HCT116 (cell line): ENCODE measurements around the gene CCL16. TPM values are rescaled to one million over a fixed set of nuclear protein-coding genes. Genes with fewer than 3 reads are reported as not detected.

Experiments
- ATAC-seq: fragments of 200-7000 bp; cut with Tn5 transposase; 2 replicates; pipeline ENCODE4 v1.9.1; 2020; ENCODE audit warnings: mild to moderate bottlenecking, moderate library complexity
- BruUV-seq: library from RNA; stranded (reverse); fragments of 400-500 nt; replicated peaks from 2 replicates; lab custom pipeline; 2021; lab: Mats Ljungman, UMichigan
- CTCF ChIA-PET: fragments of 300-600 bp; sonication (Branson Sonifier 250); formaldehyde crosslinking; loops from one replicate; lab custom pipeline; 2021; ENCODE audit warnings: antibody characterized with exemption; lab: Charles Lee
- POLR2A ChIA-PET: fragments of 300-600, 350-600 bp; sonication (Branson Sonifier 250); formaldehyde crosslinking; loops from one replicate; lab custom pipeline; 2021; ENCODE audit warnings: antibody characterized with exemption; lab: Charles Lee
- RAD21 ChIA-PET, 2 experiments: fragments of 300-600 bp; sonication (Branson Sonifier 250); formaldehyde crosslinking; loops; one replicate each; lab custom pipeline; 2023; ENCODE audit warnings: low total read pairs in 2 of 2; ENCODE audit not compliant: uncharacterized antibody in 2 of 2, unreplicated experiment in 2 of 2, low non-redundant PET in 1 of 2; lab: Charles Lee
- DNase-seq: peaks from one replicate; pipeline ENCODE4 v3.0.0-alpha.2; 2010; ENCODE audit warnings: low read depth, low spot score
- H2AFZ ChIP-seq: fragments of 200-600 bp; shearing (Covaris generic), sonication (generic); 2 replicates; pipeline ENCODE4 v1.6.1; 2017; ENCODE audit warnings: low read depth, mixed run types, mixed read lengths, antibody characterized with exemption, low read length; ENCODE audit not compliant: poor library complexity, severe bottlenecking
- H3K27ac ChIP-seq: 2 replicates; pipeline ENCODE4 v1.5.1; 2012; ENCODE audit warnings: low read depth, low read length
- H3K27me3 ChIP-seq: fragments of 200-600 bp; sonication (generic); 2 replicates; pipeline ENCODE4 v1.6.1; 2016; ENCODE audit warnings: mixed run types, low read length, mixed read lengths; ENCODE audit not compliant: insufficient read depth
- H3K36me3 ChIP-seq, 2 experiments: fragments of 200-500 bp in 1 of 2; fragments of 200-600 bp in 1 of 2; sonication (Bioruptor generic) in 1 of 2; sonication (generic) in 1 of 2; 2 replicates each; pipeline versions ENCODE4 v1.5.1 to v1.6.1; 2014 to 2016; ENCODE audit warnings: low read length in 2 of 2, inconsistent platforms in 1 of 2, mixed read lengths in 1 of 2, mixed run types in 1 of 2; ENCODE audit not compliant: insufficient read depth in 2 of 2, control insufficient read depth in 1 of 2
- H3K4me1 ChIP-seq, 2 experiments: fragments of 200-600 bp in 1 of 2; sonication (generic) in 1 of 2; 2 replicates each; pipeline versions ENCODE4 v1.5.1 to v1.6.1; 2012 to 2017; ENCODE audit warnings: low read length in 2 of 2, inconsistent platforms in 1 of 2, mild to moderate bottlenecking in 1 of 2, mixed read lengths in 1 of 2, mixed run types in 1 of 2, moderate library complexity in 1 of 2; ENCODE audit not compliant: insufficient read depth in 2 of 2, control insufficient read depth in 1 of 2
- H3K4me2 ChIP-seq: fragments of 200-600 bp; sonication (generic); 2 replicates; pipeline ENCODE4 v1.6.1; 2017; ENCODE audit warnings: mixed run types, low read length, mixed read lengths
- H3K4me3 ChIP-seq, 2 experiments: fragments of 200-600 bp in 1 of 2; sonication (generic) in 1 of 2; replicated peaks in 1 of 2; 2 replicates each; pipeline ENCODE4 v1.5.1; 2011 to 2016; ENCODE audit warnings: low read length in 2 of 2, control low read depth in 1 of 2, low read depth in 1 of 2, mild to moderate bottlenecking in 1 of 2, mixed read lengths in 1 of 2, mixed run types in 1 of 2
- H3K79me2 ChIP-seq: fragments of 200-600 bp; sonication (generic); 2 replicates; pipeline ENCODE4 v1.6.1; 2017; ENCODE audit warnings: mild to moderate bottlenecking, mixed run types, low read length, moderate library complexity, mixed read lengths; ENCODE audit not compliant: insufficient read depth
- H3K9ac ChIP-seq: fragments of 200-600 bp; sonication (generic); 2 replicates; pipeline ENCODE4 v1.6.1; 2016; ENCODE audit warnings: low read length, mixed read lengths
- H3K9me2 ChIP-seq: fragments of 200-600 bp; sonication (generic), shearing (Covaris generic); 2 replicates; pipeline ENCODE4 v1.6.1; 2017; ENCODE audit warnings: mixed run types, mild to moderate bottlenecking, moderate library complexity; ENCODE audit not compliant: insufficient read depth
- H3K9me3 ChIP-seq, 2 experiments: fragments of 200-500 bp in 1 of 2; fragments of 200-600 bp in 1 of 2; sonication (Bioruptor generic) in 1 of 2; sonication (generic) in 1 of 2; 2 replicates each; pipeline ENCODE4 v1.6.1; 2014 to 2017; ENCODE audit warnings: low read length in 2 of 2, mixed read lengths in 2 of 2, inconsistent platforms in 1 of 2, low read depth in 1 of 2, mild to moderate bottlenecking in 1 of 2, mixed run types in 1 of 2, moderate library complexity in 1 of 2; ENCODE audit not compliant: control insufficient read depth in 1 of 2, insufficient read depth in 1 of 2
- H4K20me1 ChIP-seq: fragments of 200-600 bp; sonication (generic), shearing (Covaris generic); 2 replicates; pipeline ENCODE4 v1.6.1; 2017; ENCODE audit warnings: mixed run types, mild to moderate bottlenecking, moderate library complexity; ENCODE audit not compliant: insufficient read depth
- ATF3 ChIP-seq: IDR thresholded peaks from 2 replicates; pipeline ENCODE4 v1.6.1; 2012
- CEBPB ChIP-seq: IDR thresholded peaks from 2 replicates; pipeline ENCODE4 v1.6.1; 2012; ENCODE audit warnings: low read depth
- CTCF ChIP-seq, 3 experiments: fragments of 200-600 bp in 1 of 3; sonication (generic) in 1 of 3; IDR thresholded peaks in 2 of 3; conservative IDR thresholded peaks in 1 of 3; 2 replicates each; pipeline ENCODE4 v1.5.1; 2012 to 2017; ENCODE audit warnings: low read depth in 2 of 3, low read length in 2 of 3, antibody characterized with exemption in 1 of 3, borderline replicate concordance in 1 of 3, control low read depth in 1 of 3, mild to moderate bottlenecking in 1 of 3, mixed read lengths in 1 of 3, mixed run types in 1 of 3, moderate library complexity in 1 of 3; ENCODE audit not compliant: insufficient read depth in 1 of 3
- ELF1 ChIP-seq: IDR thresholded peaks from 2 replicates; pipeline ENCODE4 v1.6.1; 2012; ENCODE audit warnings: low read depth, borderline replicate concordance
- EZH2 ChIP-seq: fragments of 200-600 bp; sonication (generic); IDR thresholded peaks from 2 replicates; pipeline ENCODE4 v1.6.1; 2017; ENCODE audit warnings: antibody characterized with exemption, mixed run types
- EZH2phosphoT487 ChIP-seq: fragments of 200-600 bp; IDR thresholded peaks from 2 replicates; pipeline ENCODE4 v1.6.1; 2018; ENCODE audit warnings: antibody characterized with exemption, borderline replicate concordance
- JUND ChIP-seq: IDR thresholded peaks from 2 replicates; pipeline ENCODE4 v1.6.1; 2012
- POLR2AphosphoS5 ChIP-seq: IDR thresholded peaks from 2 replicates; pipeline ENCODE4 v1.6.1; 2011; ENCODE audit warnings: mild to moderate bottlenecking, low read depth, low read length, moderate library complexity
- RAD21 ChIP-seq: IDR thresholded peaks from 2 replicates; pipeline ENCODE4 v1.6.1; 2012; ENCODE audit warnings: low read depth, mild to moderate bottlenecking
- REST ChIP-seq: IDR thresholded peaks from 2 replicates; pipeline ENCODE4 v1.6.1; 2012; ENCODE audit warnings: low read depth
- TCF7L2 ChIP-seq: IDR thresholded peaks from 2 replicates; pipeline ENCODE4 v1.7.0; 2011; ENCODE audit warnings: borderline replicate concordance, inconsistent platforms; ENCODE audit not compliant: insufficient read depth, insufficient read length; ENCODE audit errors: extremely low read depth
- ZBTB33 ChIP-seq: IDR thresholded peaks from 2 replicates; pipeline ENCODE4 v1.6.1; 2011; ENCODE audit warnings: mild to moderate bottlenecking, low read length, moderate library complexity; ENCODE audit not compliant: insufficient replicate concordance; ENCODE audit errors: extremely low read depth
- intact Hi-C: fragments of 100-400 bp; cut with micrococcal nuclease; formaldehyde crosslinking; loops from 2 replicates; pipeline ENCODE4 v1.10.0; 2022
- total RNA-seq: library from RNA; stranded (reverse); gene quantifications from one replicate; pipeline ENCODE4 v1.2.1, GENCODE V29; 2021; ENCODE audit not compliant: unreplicated experiment

CCL16 gene
- total RNA-seq, 1 experiment from 2014 or later, result not detected

- TF ChIP-seq CTCF (IDR thresholded peaks at IDR 0.05 in 2 of 3, conservative IDR thresholded peaks at IDR 0.05 in 1 of 3; ENCODE audit: borderline replicate concordance in 1 of 3, insufficient read depth in 1 of 3, low read depth in 2 of 3, low read length in 2 of 3), result no peak
- no peak for TF ChIP-seq ATF3
- TF ChIP-seq EZH2phosphoT487, result no peak
- TF ChIP-seq ELF1, result no peak
- no peak for TF ChIP-seq JUND
- TF ChIP-seq, all 23 proteins: peak for 0
Observed at GRCh38 chr17:35949401-35949800, 31.9 kb downstream of the CCL16 start (continued).

- BruUV-seq, result no TSS peak
- no peaks in the 10 kb centered on the region for H3K9me2 ChIP-seq
- peaks cover 0 to 14% of the 10 kb centered on the region in 2 experiments; a peak in 3 of 4 replicates for H3K4me1 ChIP-seq
- H3K9me3 ChIP-seq, result no peaks in the 10 kb centered on the region
- H3K36me3 ChIP-seq, result no peaks in the 10 kb centered on the region
- no peak overlapping the region for H3K27ac ChIP-seq
- ChIA-PET RAD21 (no interaction called here), CTCF (interaction anchor here (1.1 to 2.7 kb wide), 2 partner anchors 12 to 201 kb away, joined by 3 to 15 read pairs; no protein-coding TSS in a partner anchor), POLR2A (no interaction called here)
- H2AFZ ChIP-seq, result no peak overlapping the region
- H3K27me3 ChIP-seq, result no peaks in the 10 kb centered on the region
- DNase-seq (no peak), ATAC-seq (no peak)
- H3K79me2 ChIP-seq, result no peaks in the 10 kb centered on the region
- intact Hi-C loops, result no loop called here
- H4K20me1 ChIP-seq, result no peaks in the 10 kb centered on the region
- H3K4me2 ChIP-seq, result no peak overlapping the region
- no peak overlapping the region for H3K9ac ChIP-seq
- no peak overlapping the region for H3K4me3 ChIP-seq
- TF ChIP-seq RAD21 (no peak), ZBTB33 (no peak), CTCF (IDR thresholded peaks at IDR 0.05 in 2 of 3, conservative IDR thresholded peaks at IDR 0.05 in 1 of 3; ENCODE audit: borderline replicate concordance in 1 of 3, insufficient read depth in 1 of 3, low read depth in 2 of 3, low read length in 2 of 3) (no peak), CEBPB (no peak), REST (no peak), ELF1 (no peak), TCF7L2 (no peak), ATF3 (no peak), EZH2 (no peak), POLR2AphosphoS5 (no peak), EZH2phosphoT487 (no peak)
Observed at GRCh38 chr17:35948092-35948491, 33.2 kb downstream of the CCL16 start.
